Heart left ventricle (tissue), 16 donors: ENCODE measurements around the gene MLXIP. TPM values are rescaled to one million over a fixed set of nuclear protein-coding genes. Genes with fewer than 3 reads are reported as not detected.

ENCODE experiments used
- ATAC-seq, 4 donors: fragments of 200-7000 bp; cut with Tn5 transposase; one replicate each; pipeline ENCODE4 v1.9.1; 2020 to 2022; ENCODE audit warnings: moderate library complexity in 4 of 4, mild to moderate bottlenecking in 3 of 4, moderate number of reproducible peaks in 1 of 4
- DNase-seq, 5 donors: peaks; one replicate each; pipeline ENCODE4 v3.0.0-alpha.2; 2020
- H3K27ac ChIP-seq, 12 donors: fragments of 200-600 bp; sonication (generic) in 4 of 12; one replicate each; pipeline versions ENCODE4 v1.5.0 to v1.8.0; 2016 to 2022; ENCODE audit warnings: mild to moderate bottlenecking in 2 of 12
- H3K27me3 ChIP-seq, 9 donors: fragments of 200-600 bp; sonication (generic) in 2 of 9; one replicate each; pipeline versions ENCODE4 v1.5.1 to v1.8.0; 2016 to 2022; ENCODE audit warnings: mild to moderate bottlenecking in 3 of 9
- H3K36me3 ChIP-seq, 9 donors: fragments of 200-600 bp; sonication (generic) in 2 of 9; one replicate each; pipeline versions ENCODE4 v1.5.0 to v1.8.0; 2018 to 2022; ENCODE audit warnings: mild to moderate bottlenecking in 2 of 9
- H3K4me1 ChIP-seq, 12 donors: fragments of 200-600 bp; sonication (generic) in 4 of 12; one replicate each; pipeline versions ENCODE4 v1.5.0 to v1.8.0; 2016 to 2022; ENCODE audit warnings: mild to moderate bottlenecking in 3 of 12
- H3K4me3 ChIP-seq, 12 donors: fragments of 200-600 bp; sonication (generic) in 4 of 12; one replicate each; pipeline versions ENCODE4 v1.5.0 to v1.8.0; 2017 to 2022; ENCODE audit warnings: mild to moderate bottlenecking in 9 of 12, moderate library complexity in 4 of 12
- H3K9me3 ChIP-seq, 12 donors: fragments of 200-600 bp; sonication (generic) in 4 of 12; one replicate each; pipeline versions ENCODE4 v1.5.0 to v1.8.0; 2016 to 2022; ENCODE audit warnings: mild to moderate bottlenecking in 1 of 12
- CTCF ChIP-seq, 12 donors: fragments of 200-600 bp; sonication (generic) in 4 of 12; IDR thresholded peaks; one replicate each; pipeline versions ENCODE4 v1.5.0 to v1.8.0; 2018 to 2022; ENCODE audit warnings: antibody characterized with exemption in 12 of 12, mild to moderate bottlenecking in 5 of 12
- POLR2A ChIP-seq, 2 donors: fragments of 450-650 bp; IDR thresholded peaks; one replicate each; pipeline ENCODE4 v1.6.1; 2017; ENCODE audit warnings: antibody characterized with exemption in 2 of 2, mild to moderate bottlenecking in 2 of 2, moderate library complexity in 2 of 2
- WGBS, 4 donors: extraction: QIAGEN DNeasy Blood & Tissue Kit in 2 of 4; methylation state at CpG; one replicate each; pipeline versions ENCODE4 v1.1.5 to v1.1.7; 2013 to 2018; 5-methylcytosine and 5-hydroxymethylcytosine counted together
- intact Hi-C, 10 donors: fragments of 100-400 bp; cut with DNase I; formaldehyde crosslinking; loops; one replicate each; pipeline versions ENCODE4 v1.11.1 to v1.14.2; 2022
- polyA plus RNA-seq, 2 donors: library from polyadenylated mRNA; stranded (reverse); fragments of 200-250 nt; gene quantifications; one replicate each; pipeline ENCODE4 v1.2.3, GENCODE V29; 2013
- total RNA-seq, 9 donors: library from RNA; depleted of rRNA in 2 of 9; stranded (reverse); fragments of >200 nt in 2 of 9; fragmentation: NEBNext Ultra II Directional in 3 of 9; extraction: Animal tissue kit (Norgen Biotek cat#: 25700) in 3 of 9; gene quantifications; one replicate each; pipeline versions ENCODE4 v1.1.0 to v1.2.4, GENCODE V29; 2016 to 2023
- donor health status: ischemic (EF 13 %, LVEDD 7.1; RV severe dilation, severe dysfunction).
- donor health status: healthy with polysubstance abuse.
- donor health status: DM: no; HTN: yes; CAD: no.
- donor health status: DM: no; HTN: no; CAD: no.
- donor health status: ischemic (EF 25% LVEDD 6.9; RV normal size, moderate dysfunction).
- donor health status: ischemic (EF 25% LVEDD 5.7; RV mildly dilated, moderate dysfunction).
- donor health status: healthy.
- donor health status: DM: yes; HTN: yes; CAD: no.
- donor health status: ischemic (EF 35%, LVEDD 5.7; RV mildly dilated, moderate dysfunction).
- donor health status: nonischemic (EF 11% LVEDD 7.7; RV severe dilation, severe dysfunction).
- donor health status: DM: yes; HTN: yes; CAD: no.
- donor health status: PGD.
- donor health status: ischemic (EF 29% LVEDD 5.4; RV normal size, mild dysfunction).
- donor health status: nonischemic (EF 23%, LVEDD 6.1; RV moderate dilation, normal function).

The MLXIP gene
- total and polyA plus RNA-seq, 11 donors, result 14.3 to 39.6 (median 22.7) TPM

GRCh38 chr12:122062832-122063693, 15.5 kb upstream of the MLXIP start:
- WGBS, 4 donors, result 46 to 58% (median 48%) methylated on average over 19 of the region's 19 CpGs
- intact Hi-C loops, result loop anchor here in 3 of 10 donors (5.0 to 10.0 kb wide), 2 partner anchors 44 to 1178 kb away; no protein-coding TSS in a partner anchor
- peaks cover 0 to 50% (median 34%) of the 10 kb centered on the region in 12 donors for H3K4me1 ChIP-seq
- peak overlapping the region in 5 of 12 donors; percentile 0 to 32 (median 25) for H3K4me3 ChIP-seq
- ATAC-seq (peak; percentile 19 to 77 (median 62)), DNase-seq (peak in 4 of 5 donors; percentile 46 to 72 (median 62))
- H3K27ac ChIP-seq, result peak overlapping the region; percentile 17 to 89 (median 76)
- H3K9me3 ChIP-seq, result no peaks in the 10 kb centered on the region
- TF ChIP-seq POLR2A (IDR thresholded peaks at IDR 0.05) (no peak), CTCF (IDR thresholded peaks at IDR 0.05) (no peak)
- no peaks in the 10 kb centered on the region for H3K27me3 ChIP-seq
- H3K36me3 ChIP-seq, result peaks cover 0 to 26% (median 0%) of the 10 kb centered on the region in 9 donors

- H3K36me3 ChIP-seq, result peaks cover 0 to 21% (median 0%) of the 10 kb centered on the region in 9 donors
- no peaks in the 10 kb centered on the region for H3K9me3 ChIP-seq
- no peak for TF ChIP-seq POLR2A (IDR thresholded peaks at IDR 0.05)
- TF ChIP-seq CTCF (IDR thresholded peaks at IDR 0.05), result no peak
- ATAC-seq (peak in 1 of 4 donors; percentile 4), DNase-seq (no peak)
- WGBS, 4 donors, result 57 to 65% (median 60%) methylated on average over 6 of the region's 6 CpGs
- no peaks in the 10 kb centered on the region for H3K27me3 ChIP-seq
- H3K27ac ChIP-seq, result peak overlapping the region; percentile 17 to 89 (median 76)
- intact Hi-C loops, result loop anchor here in 3 of 10 donors (5.0 to 10.0 kb wide), 2 partner anchors 44 to 1179 kb away; no protein-coding TSS in a partner anchor
- H3K4me3 ChIP-seq, result peak overlapping the region in 5 of 12 donors; percentile 0 to 32 (median 25)
- peaks cover 0 to 53% (median 34%) of the 10 kb centered on the region in 12 donors for H3K4me1 ChIP-seq
These were observed 14.9 kb upstream of the MLXIP start for GRCh38 chr12:122063694-122064024.

GRCh38 chr12:122064025-122064777, 14.4 kb upstream of the MLXIP start:
- peak overlapping the region; percentile 33 to 89 (median 76) for H3K27ac ChIP-seq
- H3K36me3 ChIP-seq, result peaks cover 0 to 17% (median 0%) of the 10 kb centered on the region in 9 donors
- ATAC-seq, result peak; percentile 90 to 95 (median 92)
- TF ChIP-seq CTCF (IDR thresholded peaks at IDR 0.05) (peak in 11 of 12 donors; percentile 19 to 65 (median 41)), POLR2A (IDR thresholded peaks at IDR 0.05) (no peak)
- H3K4me3 ChIP-seq, result peak overlapping the region in 6 of 12 donors; percentile 15 to 32 (median 25)
- intact Hi-C loops, result loop anchor here in 3 of 10 donors (5.0 to 10.0 kb wide), 2 partner anchors 43 to 1179 kb away; no protein-coding TSS in a partner anchor
- WGBS, 4 donors, result 45 to 65% (median 54%) methylated on average over 14 of the region's 14 CpGs
- peak; percentile 88 to 94 (median 91) for DNase-seq
- H3K4me1 ChIP-seq, result peaks cover 0 to 53% (median 34%) of the 10 kb centered on the region in 12 donors
- H3K27me3 ChIP-seq, result no peaks in the 10 kb centered on the region
- no peaks in the 10 kb centered on the region for H3K9me3 ChIP-seq
